Activated T-helper 1 cell treated with Interleukin-2 at 50 U/mL for 16 hours (primary cell): ENCODE data around the gene CXCL12.

Source experiments
- DNase-seq: peaks from one replicate; pipeline ENCODE4 v3.0.0-alpha.2; 2020; ENCODE audit warnings: low read depth

Gene CXCL12

DNA sequence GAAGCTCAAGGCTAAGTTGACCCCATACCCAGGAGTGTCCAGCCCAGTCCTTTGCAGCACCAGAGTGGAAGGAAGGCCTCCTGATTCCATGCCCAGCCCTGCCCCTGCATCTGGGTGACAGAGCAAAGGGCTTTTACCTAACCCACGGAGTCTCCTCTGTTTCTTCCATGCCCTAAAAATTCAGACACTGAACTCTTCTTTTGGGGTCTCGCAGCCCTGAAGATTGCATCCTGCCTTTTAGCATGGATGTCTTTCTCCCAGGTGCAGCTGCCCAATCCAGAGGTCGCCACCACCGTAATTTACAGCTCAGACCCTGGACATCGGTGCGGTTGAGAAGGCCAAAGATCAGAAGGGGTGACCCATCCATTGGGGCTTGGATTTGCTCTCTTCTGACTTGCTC lies 50.8 kb downstream of the CXCL12 start:
- no peak for DNase-seq

DNA sequence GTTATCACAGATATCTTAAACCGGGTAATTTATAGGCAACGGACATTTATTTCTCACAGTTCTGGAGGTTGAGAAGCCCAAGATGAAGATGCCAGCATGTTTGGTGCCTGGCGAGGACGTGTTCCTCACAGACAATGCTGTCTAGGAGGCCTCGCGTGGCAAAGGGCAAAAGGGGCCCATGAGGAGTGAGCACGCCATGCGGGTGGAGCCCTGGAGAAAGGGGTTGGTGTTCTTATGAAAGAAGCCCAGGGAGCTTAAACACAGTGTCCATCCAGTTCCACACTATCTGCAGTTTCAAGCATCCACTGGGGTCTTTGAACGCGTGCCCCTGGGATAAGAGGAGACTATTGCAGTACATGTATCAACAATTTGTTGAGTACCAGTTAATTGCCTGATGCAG lies 51.4 kb downstream of the CXCL12 start:
- no peak for DNase-seq

DNA sequence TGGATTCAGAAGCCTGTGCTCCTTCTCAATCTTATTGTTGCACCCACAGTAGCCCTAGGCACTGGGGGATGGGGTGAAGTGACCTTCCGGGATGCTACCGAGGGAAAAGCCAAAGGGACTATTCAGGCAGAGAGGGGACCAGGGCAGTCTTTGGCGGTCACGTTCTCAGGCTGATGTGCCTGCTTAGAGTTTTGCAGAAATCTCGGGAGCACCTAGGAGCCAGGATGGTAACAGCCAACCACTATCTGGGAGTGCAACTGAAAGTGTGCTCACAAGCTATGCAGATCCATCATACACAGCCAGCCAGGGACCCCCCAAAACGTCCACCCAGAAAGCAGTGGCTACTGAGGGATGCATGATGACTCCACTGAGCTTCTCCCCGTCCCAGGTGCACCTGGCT lies 52.4 kb downstream of the CXCL12 start:
- DNase-seq: no peak

DNA sequence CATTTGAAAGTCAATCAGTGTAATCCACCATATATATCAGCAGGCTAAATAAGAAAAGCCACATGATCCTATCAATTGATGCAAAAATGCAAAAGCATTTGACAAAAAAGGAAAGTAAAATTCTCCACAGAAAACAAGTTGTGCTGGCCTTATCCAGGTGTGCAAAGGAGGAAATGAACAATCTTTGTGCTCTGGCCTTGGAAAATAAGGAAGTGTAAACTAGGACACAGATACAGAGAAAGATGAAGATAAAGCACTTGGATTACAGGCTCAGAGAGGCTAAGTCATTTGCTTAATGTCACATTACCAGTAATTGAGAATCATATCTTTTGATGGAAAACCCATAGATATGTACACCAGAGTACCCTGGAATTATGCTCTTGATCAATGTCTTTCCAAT lies 54.5 kb downstream of the CXCL12 start:
- no peak for DNase-seq

DNA sequence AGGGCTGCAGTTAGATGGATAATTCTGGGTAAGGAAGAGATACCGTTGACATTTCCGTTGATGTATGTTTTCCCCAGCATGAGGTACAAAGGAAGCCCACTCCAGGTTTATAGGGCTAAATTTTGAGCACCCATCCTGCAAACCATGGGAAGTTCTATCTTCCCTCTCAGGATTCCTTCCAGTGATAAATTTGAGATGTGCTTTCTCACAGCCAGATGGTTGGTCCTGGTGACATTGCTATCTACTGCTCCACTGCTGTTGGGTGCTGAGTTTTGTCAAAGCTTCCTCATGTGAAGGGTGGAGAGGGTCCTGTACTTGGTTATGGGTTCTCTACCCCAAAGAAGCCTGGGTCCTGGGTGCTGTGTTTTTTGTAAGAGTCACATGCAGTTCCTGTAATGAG lies 57.4 kb downstream of the CXCL12 start:
- DNase-seq: no peak
